CD1c-positive myeloid dendritic cell (primary cell): ENCODE results near the gene APOBEC4.
A peak's percentile ranks its signal among the peaks of the same experiment; 100 is the strongest.
"Not testable (repeated sequence)": the region's sequence is repeated elsewhere in the genome, so short reads cannot be mapped to it uniquely, and the experiment has no call there.

ENCODE experiments used
- DNase-seq: peaks from one replicate; pipeline ENCODE4 v3.0.0-alpha.2; 2016; ENCODE audit errors: extremely low spot score

The APOBEC4 gene

DNA sequence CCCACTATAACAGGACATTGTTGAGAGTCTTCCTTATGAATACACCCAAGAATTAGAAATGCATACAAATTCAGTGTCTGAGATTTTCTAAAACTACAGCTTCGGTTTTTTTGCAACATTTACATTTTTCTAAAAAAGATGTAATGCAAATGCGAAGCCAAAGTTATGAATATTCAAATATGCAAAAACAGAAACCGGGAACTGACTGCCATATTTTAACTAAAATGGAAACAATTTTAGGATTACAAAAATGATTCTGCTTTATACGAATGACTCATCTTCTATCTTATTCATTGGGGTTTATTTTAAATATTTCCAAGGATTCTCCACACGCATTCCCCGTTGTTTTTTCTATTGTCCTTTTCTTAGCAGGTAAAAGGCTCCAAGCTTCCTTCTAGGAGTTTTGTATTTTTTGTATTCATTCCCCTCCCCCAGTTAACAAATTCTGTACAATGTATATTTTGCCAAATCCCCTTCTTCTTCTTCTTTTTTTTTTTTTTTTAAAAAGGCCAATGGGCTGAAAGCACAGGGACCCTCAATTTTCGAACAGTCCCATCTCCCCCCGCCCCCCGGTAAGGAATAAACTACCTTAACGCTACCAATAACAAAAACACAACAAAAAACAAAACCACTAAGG, 18.6 kb downstream of the APOBEC4 start:
- DNase-seq, result peak; percentile 67

- DNase-seq, result peak; percentile 67
Observed at GRCh38 chr1:183633676-183634343, 19.3 kb downstream of the APOBEC4 start.

DNA sequence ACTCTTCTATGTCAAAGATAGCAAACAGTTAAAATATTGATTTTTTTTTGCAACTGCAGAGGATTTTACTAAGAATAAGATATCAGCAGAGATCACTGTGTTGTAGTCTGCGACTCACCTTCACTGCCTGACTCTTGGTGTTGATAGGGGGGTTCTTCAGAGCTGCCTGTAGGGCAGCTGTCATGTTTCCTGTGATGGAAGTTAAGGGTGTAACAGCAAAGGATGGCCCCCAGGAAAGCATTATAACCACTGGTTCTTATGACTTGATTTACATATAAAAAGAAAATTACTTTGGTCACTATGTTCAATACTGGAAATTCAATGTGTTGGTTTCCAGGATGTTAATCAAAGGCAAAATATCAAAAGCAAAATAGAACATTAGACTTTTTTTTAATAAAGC, 20.2 kb downstream of the APOBEC4 start:
- DNase-seq, result no peak

DNA sequence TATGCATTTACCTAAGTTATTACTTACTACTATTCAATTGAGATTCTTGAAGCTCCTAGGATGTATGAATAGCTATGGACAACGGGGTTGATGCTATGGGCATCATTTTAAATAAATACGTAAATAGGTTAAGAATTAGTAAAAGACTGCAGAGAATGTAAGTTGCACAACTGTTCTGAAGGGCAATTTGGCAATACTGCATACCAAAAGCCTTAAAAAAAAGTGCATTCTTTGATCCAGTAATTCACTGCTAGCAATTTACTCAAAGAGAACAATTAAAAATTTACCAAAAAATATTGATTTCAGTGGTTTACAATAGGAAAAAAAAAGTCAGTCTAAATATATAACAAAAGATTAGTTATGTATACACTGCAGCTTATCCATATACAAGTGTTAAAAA, 21.0 kb downstream of the APOBEC4 start:
- DNase-seq, result no peak

- no peak for DNase-seq
Observed at GRCh38 chr1:183630748-183631147, 22.4 kb downstream of the APOBEC4 start.

DNA sequence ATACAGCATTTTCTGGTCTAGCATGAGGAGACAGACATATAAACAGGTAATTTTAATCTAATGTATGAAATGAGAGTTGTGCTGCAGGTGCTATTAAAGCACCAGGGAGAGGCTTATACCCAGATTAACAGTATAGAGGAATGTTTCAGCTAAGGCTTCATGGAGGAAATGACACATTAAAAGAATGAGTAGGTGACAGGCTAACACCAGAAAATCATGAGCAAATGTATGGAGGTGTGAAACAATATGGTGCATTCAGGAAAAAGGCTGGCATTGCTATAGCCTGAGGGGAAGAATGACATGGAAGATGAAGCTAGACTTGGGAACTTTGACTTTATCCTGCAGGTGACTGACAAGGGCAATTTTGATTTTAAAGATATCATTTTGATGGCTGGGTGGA, 24.6 kb downstream of the APOBEC4 start:
- no peak for DNase-seq

GRCh38 chr1:183626236-183626635, 26.9 kb downstream of the APOBEC4 start:
- DNase-seq, result peak; percentile 53

DNA sequence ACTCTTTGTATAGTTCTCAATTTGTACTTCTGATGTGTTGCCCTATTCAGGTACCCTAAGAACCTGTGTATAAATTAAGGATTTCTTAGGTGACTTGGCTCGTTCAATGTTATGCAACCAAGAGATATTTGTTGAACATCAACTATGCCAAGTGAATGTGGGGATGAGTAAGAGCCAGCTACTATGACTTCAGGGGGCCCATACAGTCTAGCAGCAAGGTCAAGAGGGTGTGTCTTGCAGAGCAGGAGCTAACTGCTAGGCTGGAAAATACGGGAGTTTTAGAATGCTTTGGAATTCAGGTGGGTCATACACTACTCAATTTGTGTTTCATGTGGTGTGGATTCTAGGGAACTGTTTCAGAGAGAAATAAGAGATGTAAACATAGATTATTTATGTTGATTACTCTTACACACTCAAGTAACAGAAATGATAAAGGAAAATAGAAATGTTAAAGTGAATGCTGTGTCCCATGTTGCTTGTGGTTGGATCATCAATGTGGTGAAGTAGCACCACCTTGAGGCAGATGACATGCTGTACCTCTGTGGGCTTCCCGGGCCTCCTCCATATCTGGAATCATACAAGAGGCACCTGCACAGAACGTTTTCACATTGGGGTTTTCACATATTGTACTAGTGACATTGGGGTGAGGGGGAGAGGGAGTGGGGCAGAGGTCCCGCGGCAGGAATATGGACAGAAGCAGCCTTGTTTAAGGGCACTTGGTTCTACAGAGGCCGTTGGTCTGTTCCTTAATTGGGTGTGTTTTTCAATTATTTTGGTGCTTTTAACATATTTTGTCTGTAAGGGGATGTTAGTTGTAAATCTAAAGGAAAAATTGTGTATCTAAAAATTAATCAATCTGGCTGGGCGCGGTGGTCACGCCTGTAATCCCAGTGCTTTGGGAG, 30.0 kb downstream of the APOBEC4 start:
- peak; percentile 65 for DNase-seq

GRCh38 chr1:183622013-183622412, 31.1 kb downstream of the APOBEC4 start:
- peak; percentile 28 for DNase-seq

- no peak for DNase-seq
Observed at GRCh38 chr1:183620311-183620710, 32.8 kb downstream of the APOBEC4 start.

DNA sequence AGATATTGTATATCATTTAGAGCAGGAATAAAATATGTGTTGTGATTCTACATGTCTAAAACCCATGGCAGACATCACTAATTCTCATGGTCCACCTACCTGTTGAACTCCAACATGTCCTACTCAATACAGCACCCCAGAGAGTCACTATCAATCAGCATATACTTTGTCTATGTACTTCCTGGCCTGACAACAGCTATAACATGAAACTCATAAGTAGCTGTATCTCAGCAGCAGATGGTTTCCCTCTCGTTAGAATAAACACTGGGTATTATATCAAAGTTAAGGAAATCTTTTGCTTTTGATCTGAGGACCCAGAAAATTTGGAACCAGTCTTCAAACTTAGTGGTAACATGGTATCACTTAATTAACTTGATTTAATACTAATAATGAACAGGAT, 33.3 kb downstream of the APOBEC4 start:
- DNase-seq, result no peak

DNA sequence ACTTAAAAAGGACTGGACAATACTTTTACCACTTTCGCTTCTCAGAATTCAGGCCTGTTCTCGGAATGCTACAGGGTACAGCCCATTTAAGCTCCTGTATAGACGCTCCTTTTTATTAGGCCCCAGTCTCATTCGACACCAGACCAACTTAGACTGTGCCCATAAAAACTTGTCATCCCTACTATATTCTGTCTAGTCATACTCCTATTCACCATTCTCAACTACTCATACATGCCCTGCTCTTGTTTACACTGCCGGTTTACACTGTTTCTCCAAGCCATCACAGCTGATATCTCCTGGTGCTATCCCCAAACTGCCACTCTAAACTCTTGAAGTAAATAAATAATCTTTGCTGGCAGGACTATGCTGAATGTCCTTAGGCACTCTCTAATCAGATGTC, 34.9 kb downstream of the APOBEC4 start:
- DNase-seq, result not testable (repeated sequence)

DNA sequence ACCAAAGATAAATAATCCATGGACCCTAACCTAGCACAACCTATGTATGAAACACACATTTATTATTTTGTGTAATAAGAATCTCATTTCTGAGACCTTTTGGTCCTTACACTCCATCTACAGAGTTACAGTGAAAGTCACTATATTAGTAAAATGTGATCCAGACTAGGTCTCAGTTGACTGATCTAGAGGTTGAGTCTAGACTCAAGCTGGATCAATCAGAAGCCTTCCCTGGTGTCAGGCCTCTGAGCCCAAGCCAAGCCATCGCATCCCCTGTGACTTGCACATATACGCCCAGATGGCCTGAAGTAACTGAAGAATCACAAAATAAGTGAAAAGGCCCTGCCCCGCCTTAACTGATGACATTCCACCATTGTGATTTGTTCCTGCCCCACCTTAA, 40.1 kb downstream of the APOBEC4 start:
- DNase-seq, result not testable (repeated sequence)

DNA sequence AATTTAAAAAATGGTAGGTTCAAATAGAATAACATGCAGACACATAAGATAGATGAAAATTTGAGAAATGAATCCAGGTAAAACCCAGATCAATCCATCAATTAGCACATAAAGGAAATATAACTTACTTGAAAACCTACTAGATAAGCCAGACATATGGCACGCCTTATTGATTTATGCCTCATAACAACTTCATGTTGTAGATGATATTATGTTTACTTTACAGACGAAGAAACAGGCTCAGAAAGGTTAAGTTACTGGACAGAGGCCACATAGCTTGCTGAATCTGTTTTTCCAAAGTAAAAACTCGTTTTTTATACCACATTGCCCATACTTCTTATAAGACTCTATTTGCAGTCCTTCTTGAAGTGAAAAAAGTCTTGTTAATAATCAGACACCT, 40.7 kb downstream of the APOBEC4 start:
- no peak for DNase-seq

GRCh38 chr1:183611021-183611420, 42.1 kb downstream of the APOBEC4 start:
- DNase-seq, result no peak

- no peak for DNase-seq
Observed at GRCh38 chr1:183609759-183610452, 43.2 kb downstream of the APOBEC4 start.

- DNase-seq, result peak; percentile 93
Observed at GRCh38 chr1:183609313-183609712, 43.8 kb downstream of the APOBEC4 start.

DNA sequence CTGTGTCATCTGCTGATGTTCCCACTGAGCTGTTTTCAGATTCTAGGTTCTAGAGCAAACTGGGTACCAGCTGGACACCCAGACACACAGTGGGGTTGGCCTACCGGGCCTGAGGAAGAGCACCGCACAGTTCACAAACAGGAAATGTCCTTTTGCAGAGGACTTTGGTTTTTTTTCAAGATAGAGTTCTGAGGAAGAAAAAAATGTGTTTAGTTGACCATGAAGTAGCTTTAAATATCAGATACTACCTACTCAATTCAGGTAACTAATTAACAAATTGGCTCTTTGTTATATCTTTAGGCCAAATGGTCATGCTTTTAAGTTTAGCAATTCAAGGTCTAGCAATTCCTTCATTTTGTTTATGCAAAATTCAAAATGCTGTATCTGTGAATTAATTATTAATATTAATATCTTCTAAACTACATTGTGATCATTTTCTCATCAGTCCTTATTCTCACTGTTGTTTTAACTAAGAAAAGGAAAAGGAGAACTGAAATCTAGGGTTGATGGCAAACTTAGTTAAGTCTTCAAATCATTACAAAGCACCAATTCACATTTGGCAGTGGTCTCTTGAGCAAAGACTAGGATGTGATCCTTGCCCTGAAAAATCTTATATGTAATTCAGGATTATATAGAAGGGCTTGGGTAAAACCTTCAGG, 45.7 kb downstream of the APOBEC4 start:
- DNase-seq, result peak; percentile 53

DNA sequence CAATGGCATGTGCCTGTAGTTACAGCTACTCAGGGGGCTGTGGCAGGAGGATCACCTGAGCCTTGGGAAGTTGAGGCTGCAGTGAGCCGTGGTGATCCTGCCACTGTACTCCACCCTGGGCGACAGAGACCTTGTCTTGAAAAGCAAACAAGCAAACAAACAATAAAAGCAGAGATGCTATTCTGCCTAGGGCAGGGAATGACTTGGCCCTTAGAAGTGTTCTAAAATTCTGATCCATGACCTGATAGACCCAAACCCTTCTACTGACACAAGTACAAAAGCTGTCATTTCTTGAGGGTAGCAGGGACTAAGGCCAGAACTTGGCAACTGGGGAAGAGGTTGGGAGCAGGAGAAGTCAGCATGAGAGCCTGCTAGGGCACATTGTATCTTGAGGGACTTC, 47.2 kb downstream of the APOBEC4 start:
- no peak for DNase-seq

DNA sequence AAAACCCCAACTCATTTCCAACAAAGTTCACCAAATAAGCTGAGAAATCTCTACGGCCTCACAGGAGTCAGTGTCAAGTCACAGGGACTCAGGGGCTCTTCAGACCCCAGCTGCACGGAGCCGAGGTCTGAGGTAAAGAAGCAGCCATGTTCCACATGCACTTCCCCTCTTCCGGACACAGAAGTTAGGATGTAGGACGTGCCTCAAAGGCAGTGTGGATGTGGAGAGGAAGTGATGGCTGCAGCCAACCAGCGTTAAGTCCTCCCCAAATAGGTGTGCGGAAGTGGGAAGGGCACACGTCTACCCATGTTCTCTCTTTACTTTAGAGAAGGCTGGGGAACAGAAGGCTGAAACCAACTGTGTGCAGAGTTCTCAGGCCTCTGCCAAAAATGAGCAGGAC, 48.3 kb downstream of the APOBEC4 start:
- peak; percentile 80 for DNase-seq

GRCh38 chr1:183604038-183604808, 48.9 kb downstream of the APOBEC4 start:
- peak; percentile 92 for DNase-seq
